Neural cell (in vitro differentiated cells): ENCODE data around the gene DLD.

Experiments
- EP300 ChIP-seq: fragments of 450-650 bp; conservative IDR thresholded peaks from 2 replicates; pipeline ENCODE4 v1.6.1; 2014; ENCODE audit warnings: antibody characterized with exemption, mild to moderate bottlenecking, moderate library complexity; ENCODE audit not compliant: poor library complexity, severe bottlenecking
- SMC3 ChIP-seq: fragments of 450-650 bp; conservative IDR thresholded peaks from 2 replicates; pipeline ENCODE4 v1.6.1; 2014; ENCODE audit warnings: antibody characterized with exemption, mild to moderate bottlenecking, moderate library complexity; ENCODE audit not compliant: poor library complexity
- TAF1 ChIP-seq: IDR thresholded peaks from 2 replicates; pipeline ENCODE4 v1.6.1; 2012; ENCODE audit warnings: low read depth
- TF ChIP-seq, protein P1 (sequence below): fragments of 450-650 bp; IDR thresholded peaks from 2 replicates; pipeline ENCODE4 v1.5.1; 2014; ENCODE audit warnings: antibody characterized with exemption, mild to moderate bottlenecking, moderate library complexity; ENCODE audit not compliant: poor library complexity, severe bottlenecking

DNA sequence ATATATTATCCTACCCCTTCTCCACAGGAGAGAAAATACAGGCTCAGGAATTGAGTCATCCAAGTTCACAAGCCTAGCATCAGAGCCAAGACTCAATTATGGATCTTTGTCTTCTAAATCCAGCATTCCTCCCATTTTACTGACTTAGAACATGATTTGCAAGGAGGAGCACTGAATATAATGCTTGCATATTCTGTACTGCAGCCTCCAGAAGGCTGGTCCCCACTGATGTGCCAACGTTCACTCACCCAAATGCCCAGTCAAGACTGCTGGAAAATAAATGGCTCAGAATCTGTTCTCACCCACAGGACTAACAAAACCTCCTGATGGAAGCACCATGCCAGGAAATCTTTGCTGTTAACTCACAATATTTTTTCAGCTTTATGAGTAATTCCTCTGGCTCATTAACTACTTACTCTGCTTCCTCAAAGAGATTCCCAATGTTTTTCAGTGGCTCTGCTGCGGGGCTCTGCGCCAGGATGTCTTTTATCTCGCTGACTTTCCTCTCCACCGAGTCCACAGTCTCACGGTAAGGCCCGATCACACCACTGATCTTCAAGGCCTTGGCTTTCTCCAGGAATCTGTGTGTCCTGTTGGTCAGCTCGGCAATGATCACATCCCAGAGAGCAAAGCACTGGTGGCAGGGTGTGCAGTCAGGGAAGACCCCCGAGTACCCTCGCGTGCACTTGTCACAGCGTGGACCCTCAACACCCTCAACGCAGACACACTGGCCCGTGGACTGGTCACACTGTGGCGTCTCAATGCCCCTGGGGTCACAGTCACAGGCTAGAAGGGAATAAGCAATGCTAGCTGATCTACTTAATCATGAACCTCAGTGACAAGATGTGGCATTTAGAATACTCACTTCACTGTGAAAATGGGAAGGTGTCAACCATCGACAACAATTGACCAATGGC is 48.8 kb downstream of the DLD start:
- TF ChIP-seq, protein P1, sequence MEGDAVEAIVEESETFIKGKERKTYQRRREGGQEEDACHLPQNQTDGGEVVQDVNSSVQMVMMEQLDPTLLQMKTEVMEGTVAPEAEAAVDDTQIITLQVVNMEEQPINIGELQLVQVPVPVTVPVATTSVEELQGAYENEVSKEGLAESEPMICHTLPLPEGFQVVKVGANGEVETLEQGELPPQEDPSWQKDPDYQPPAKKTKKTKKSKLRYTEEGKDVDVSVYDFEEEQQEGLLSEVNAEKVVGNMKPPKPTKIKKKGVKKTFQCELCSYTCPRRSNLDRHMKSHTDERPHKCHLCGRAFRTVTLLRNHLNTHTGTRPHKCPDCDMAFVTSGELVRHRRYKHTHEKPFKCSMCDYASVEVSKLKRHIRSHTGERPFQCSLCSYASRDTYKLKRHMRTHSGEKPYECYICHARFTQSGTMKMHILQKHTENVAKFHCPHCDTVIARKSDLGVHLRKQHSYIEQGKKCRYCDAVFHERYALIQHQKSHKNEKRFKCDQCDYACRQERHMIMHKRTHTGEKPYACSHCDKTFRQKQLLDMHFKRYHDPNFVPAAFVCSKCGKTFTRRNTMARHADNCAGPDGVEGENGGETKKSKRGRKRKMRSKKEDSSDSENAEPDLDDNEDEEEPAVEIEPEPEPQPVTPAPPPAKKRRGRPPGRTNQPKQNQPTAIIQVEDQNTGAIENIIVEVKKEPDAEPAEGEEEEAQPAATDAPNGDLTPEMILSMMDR: no peak
- TF ChIP-seq SMC3 (no peak), EP300 (no peak), TAF1 (no peak)
